Measurements from ENCODE around the gene VWA1.
"Not testable (repeated sequence)": the region's sequence is repeated elsewhere in the genome, so short reads cannot be mapped to it uniquely, and the experiment has no call there.

Gene VWA1

DNA sequence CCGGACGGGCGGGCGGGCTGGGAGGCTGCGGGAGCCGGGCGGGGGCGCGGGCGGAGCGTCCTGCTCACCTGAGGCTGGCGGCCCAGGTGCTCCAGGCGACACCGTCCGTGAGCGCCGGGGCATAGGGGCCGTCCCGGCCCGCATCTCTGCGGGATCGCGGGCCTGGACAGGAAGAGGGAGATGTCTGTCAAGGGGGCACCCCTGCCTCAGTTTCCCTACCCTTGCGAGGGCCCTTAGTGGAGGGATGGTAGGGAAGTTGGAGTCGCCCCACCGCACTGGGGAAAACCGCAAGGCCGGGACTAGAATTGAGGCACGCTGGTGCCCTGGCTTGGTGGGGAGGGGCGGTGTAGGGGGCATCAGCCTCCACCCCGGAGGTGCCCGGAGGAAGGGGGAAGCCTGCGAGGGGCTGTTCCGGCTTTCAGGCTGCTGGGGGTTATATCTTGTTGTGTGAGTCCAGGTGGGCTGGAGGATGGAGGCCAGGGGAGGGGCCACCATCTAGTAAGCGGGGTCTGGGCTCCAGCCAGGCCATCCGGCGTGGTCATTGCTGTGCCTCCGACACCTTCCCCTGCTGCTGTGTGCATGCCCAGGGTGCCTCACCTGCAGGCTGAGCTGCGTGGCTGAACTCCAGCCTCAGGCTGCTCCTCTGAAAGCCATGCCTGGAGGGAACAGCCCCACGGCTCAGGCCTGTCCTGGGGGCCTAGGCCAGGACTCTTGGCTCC, 580 bp downstream of the VWA1 start:
- Mint-ChIP-seq H3K4me1 (peaks cover 28% of the 10 kb centered on the region), H3K36me3 (no peaks in the 10 kb centered on the region), H3K27me3 (peaks cover 76% of the 10 kb centered on the region), H3K9me3 (no peaks in the 10 kb centered on the region), H3K4me3 (peak overlapping the region; percentile 15), H3K27ac (no peak overlapping the region)
- ATAC-seq: no peak

DNA sequence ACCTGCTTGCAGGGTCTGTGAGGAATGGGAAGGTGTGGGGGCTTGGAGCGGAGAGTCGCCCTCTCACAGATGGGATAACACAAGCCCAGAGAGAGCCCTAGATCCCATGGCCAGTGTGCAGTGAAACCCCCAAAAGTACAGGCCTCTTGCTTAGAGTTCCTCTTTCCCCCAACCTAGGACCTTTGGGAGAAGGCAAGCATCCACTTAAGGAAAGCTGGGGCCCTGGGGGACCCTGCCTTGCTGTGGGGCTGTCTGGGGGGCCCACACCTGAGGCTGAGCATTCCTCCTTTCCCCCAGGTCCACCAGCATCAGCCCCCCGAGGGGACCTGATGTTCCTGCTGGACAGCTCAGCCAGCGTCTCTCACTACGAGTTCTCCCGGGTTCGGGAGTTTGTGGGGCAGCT, 1.1 kb downstream of the VWA1 start:
- no peaks in the 10 kb centered on the region for H3K36me3 Mint-ChIP-seq
- peaks cover 29% of the 10 kb centered on the region for H3K4me1 Mint-ChIP-seq
- H3K4me3 Mint-ChIP-seq: no peak overlapping the region
- H3K27ac Mint-ChIP-seq: no peak overlapping the region
- peaks cover 74% of the 10 kb centered on the region for H3K27me3 Mint-ChIP-seq
- no peaks in the 10 kb centered on the region for H3K9me3 Mint-ChIP-seq
- no peak for ATAC-seq

DNA sequence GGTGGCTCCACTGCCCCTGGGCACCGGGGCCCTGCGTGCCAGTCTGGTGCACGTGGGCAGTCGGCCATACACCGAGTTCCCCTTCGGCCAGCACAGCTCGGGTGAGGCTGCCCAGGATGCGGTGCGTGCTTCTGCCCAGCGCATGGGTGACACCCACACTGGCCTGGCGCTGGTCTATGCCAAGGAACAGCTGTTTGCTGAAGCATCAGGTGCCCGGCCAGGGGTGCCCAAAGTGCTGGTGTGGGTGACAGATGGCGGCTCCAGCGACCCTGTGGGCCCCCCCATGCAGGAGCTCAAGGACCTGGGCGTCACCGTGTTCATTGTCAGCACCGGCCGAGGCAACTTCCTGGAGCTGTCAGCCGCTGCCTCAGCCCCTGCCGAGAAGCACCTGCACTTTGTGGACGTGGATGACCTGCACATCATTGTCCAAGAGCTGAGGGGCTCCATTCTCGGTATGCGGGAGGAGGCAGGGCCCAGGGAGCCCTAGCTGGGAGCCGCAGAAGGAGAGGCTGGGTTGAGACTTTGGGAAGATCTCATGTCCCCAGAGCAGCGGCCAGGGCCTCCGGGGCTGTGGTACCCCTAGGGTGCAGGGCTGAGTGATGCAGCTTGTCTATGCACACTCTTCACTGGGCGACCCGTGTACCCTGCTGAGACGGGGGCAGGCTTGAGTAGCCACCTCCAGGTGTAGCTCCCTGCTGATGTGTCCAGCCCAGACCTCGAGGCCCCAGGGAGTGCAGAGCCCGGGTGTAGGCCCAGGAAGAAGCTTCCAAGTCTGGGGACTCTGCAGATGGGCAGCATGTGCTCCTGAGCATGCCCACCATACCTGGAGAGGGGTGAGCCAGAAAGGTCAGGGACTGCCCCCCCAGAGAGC, 1.8 kb downstream of the VWA1 start:
- no peaks in the 10 kb centered on the region for H3K9me3 Mint-ChIP-seq
- H3K27me3 Mint-ChIP-seq: peaks cover 74% of the 10 kb centered on the region
- no peaks in the 10 kb centered on the region for H3K36me3 Mint-ChIP-seq
- H3K27ac Mint-ChIP-seq: no peak overlapping the region
- H3K4me1 Mint-ChIP-seq: peaks cover 29% of the 10 kb centered on the region
- H3K4me3 Mint-ChIP-seq: no peak overlapping the region
- ATAC-seq: no peak

- Mint-ChIP-seq H3K9me3 (no peaks in the 10 kb centered on the region), H3K4me1 (peaks cover 29% of the 10 kb centered on the region), H3K36me3 (no peaks in the 10 kb centered on the region), H3K27ac (no peak overlapping the region), H3K27me3 (peaks cover 74% of the 10 kb centered on the region), H3K4me3 (no peak overlapping the region)
- no peak for ATAC-seq
These were observed 2.5 kb downstream of the VWA1 start for GRCh38 chr1:1437904-1438376.

- Mint-ChIP-seq H3K4me3 (no peak overlapping the region), H3K4me1 (peaks cover 29% of the 10 kb centered on the region), H3K27me3 (peaks cover 74% of the 10 kb centered on the region), H3K9me3 (no peaks in the 10 kb centered on the region), H3K36me3 (no peaks in the 10 kb centered on the region), H3K27ac (no peak overlapping the region)
- ATAC-seq: no peak
These were observed 3.3 kb downstream of the VWA1 start for GRCh38 chr1:1438531-1439381.

GRCh38 chr1:1439546-1440261, 4.2 kb downstream of the VWA1 start:
- Mint-ChIP-seq H3K4me1 (peaks cover 20% of the 10 kb centered on the region), H3K36me3 (no peaks in the 10 kb centered on the region), H3K4me3 (no peak overlapping the region), H3K27ac (no peak overlapping the region), H3K27me3 (peaks cover 70% of the 10 kb centered on the region), H3K9me3 (no peaks in the 10 kb centered on the region)
- peak; percentile 46 for ATAC-seq

GRCh38 chr1:1440262-1441001, 4.9 kb downstream of the VWA1 start:
- Mint-ChIP-seq H3K36me3 (no peaks in the 10 kb centered on the region), H3K4me1 (peaks cover 14% of the 10 kb centered on the region), H3K27me3 (peaks cover 63% of the 10 kb centered on the region), H3K27ac (no peak overlapping the region), H3K4me3 (no peak overlapping the region), H3K9me3 (no peaks in the 10 kb centered on the region)
- no peak for ATAC-seq

DNA sequence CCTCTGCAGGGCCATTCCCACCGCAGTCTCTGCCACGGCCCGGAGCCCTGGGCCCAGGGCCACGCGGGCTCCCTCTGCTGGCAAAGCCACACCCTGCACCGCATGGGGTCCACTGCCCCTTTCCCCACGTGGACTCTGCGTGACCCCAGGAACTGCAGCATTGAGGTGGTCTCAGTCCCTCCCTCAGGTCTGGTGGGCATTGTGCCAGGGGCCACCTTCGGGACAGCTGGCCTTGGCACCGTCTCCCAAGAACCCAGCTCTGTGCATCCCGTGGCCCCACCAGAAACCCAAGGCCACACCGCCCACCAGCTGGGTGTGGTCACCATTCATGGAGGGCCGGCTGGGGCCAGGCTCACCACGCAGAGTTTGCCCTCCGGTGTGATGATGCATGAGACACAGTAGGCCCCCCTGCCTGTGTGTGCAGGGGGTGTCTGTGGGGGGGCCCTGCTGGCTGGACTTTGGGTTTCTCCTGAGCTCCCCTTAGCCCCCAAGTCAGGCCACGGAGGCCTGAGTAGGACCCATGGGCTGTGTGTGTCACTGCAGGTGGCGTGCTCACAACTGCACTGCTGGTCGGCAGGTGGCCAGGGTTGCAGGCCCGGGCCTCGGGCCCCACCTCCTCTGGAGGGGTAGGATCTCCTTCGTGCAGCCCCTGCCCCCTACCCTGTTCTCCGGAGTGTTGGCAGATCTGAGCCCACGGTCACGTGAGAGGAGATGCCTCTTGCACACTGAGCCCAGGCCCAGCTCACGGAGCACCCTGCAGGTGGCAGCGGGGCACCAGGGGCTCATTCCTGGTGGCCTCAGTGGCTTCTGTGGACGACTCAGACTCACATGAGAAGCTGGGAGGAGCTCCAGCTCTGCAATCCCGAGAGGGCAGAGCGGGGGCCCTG, 5.8 kb downstream of the VWA1 start:
- peak; percentile 63 for ATAC-seq

DNA sequence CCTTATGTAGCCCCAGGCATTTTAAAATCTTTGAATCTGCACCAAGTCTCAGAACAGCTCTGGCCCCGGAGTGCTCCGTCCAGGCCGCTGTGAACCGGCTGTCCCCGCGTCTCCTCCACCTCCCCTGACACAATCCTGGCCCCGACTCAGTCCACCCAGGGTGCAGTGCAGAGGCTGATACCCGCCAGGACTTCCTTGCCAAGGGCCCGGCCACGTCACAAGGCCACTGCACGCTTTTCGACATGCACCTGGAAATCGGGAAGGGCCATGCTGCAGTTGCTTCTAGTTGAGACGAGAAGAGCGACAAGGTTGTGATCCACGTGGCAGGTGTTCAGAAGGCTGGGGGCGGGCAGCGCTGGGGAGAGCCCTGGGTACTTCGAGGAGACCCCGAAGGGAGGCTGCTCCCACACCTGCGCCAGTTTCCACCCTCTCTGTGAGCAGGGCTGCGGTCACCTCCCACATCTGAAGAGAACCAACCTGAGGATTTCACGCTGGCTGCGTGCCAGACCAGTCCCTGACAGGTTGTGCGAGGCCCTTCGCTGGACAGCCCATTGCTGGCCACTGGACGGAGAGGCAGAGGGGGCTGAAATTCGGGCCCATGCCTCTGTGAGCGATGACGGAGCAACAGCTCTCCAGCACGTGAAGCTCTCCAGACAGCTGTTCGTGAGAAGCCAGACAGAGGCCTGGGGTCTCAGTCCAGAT, 6.7 kb downstream of the VWA1 start:
- Mint-ChIP-seq H3K9me3 (no peaks in the 10 kb centered on the region), H3K27me3 (peaks cover 53% of the 10 kb centered on the region), H3K4me1 (peaks cover 9% of the 10 kb centered on the region), H3K27ac (no peak overlapping the region), H3K36me3 (no peaks in the 10 kb centered on the region), H3K4me3 (no peak overlapping the region)
- ATAC-seq: no peak

More for the DNA sequence above, 5.8 kb downstream of the VWA1 start:
- no peaks in the 10 kb centered on the region for H3K9me3 Mint-ChIP-seq
- H3K27ac Mint-ChIP-seq: no peak overlapping the region
- no peak overlapping the region for H3K4me3 Mint-ChIP-seq
- H3K4me1 Mint-ChIP-seq: peaks cover 11% of the 10 kb centered on the region
- peaks cover 60% of the 10 kb centered on the region for H3K27me3 Mint-ChIP-seq
- H3K36me3 Mint-ChIP-seq: no peaks in the 10 kb centered on the region

DNA sequence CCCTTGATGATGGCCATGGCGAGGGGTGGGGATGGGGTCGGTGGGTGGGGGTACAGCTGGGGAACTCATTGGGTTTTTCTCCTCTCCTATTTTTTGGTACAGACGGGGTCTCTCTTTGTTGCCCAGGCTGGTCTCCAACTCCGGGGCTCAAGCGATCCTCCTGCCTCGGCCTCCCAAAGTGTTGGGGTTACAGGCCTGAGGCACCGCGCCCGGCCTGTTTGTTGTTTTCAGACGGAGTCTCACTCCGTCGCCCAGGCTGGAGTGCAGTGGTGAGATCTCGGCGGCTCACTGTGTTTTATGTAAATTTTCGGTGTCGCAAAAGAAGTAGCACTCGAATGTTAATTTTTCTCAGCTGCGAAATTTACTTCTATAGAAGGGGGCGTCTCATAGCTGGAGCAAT, 11.1 kb downstream of the VWA1 start:
- not testable (repeated sequence) for H3K36me3 Mint-ChIP-seq, H3K4me3 Mint-ChIP-seq, H3K4me1 Mint-ChIP-seq, ATAC-seq, H3K9me3 Mint-ChIP-seq, H3K27ac Mint-ChIP-seq
- H3K27me3 Mint-ChIP-seq: peaks cover 36% of the 10 kb centered on the region

DNA sequence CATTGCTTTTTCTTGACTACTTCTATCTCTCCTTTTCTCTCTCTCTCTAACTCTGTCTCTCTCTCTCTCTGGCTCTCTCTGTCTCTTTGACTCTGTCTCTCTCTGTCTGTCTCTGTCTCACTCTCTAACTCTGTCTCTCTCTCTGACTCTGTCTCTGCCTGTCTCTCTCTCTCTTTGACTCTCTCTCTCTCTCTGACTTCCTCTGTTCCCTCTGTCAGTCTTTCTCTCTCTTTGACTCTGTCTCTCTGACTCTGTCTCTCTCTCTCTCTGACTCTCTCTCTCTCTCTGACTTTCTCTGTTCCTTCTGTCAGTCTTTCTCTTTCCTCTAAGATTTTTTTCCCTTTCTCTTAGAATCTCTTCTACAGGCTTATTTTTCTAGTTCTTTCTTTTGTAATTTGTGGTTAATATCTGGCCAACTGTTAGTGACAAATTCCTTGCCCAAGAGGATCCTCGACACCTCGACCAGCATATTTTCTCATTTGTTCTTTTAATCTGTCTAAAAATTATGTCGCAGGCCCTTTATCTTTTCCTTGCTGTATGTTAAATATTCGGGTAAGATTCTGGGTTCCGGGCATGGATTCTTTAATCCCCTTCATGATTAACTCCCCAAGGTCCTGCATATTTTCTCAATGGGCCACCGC, 13.7 kb downstream of the VWA1 start, which contains the start of gene ATAD3C:
ATAD3C (plus strand) TSS at position 591 of the 641 bp plus-strand sequence. CDS start 995 bp downstream, outside the sequence.
- Mint-ChIP-seq H3K9me3 (no peaks in the 10 kb centered on the region), H3K27ac (no peak within 1 kb of the TSS), H3K4me1 (no peaks in the 10 kb centered on the region), H3K36me3 (no peaks in the 10 kb centered on the region), H3K27me3 (peaks cover 10% of the 10 kb centered on the region), H3K4me3 (no peak within 1 kb of the TSS)
- ATAC-seq: no peak

GRCh38 chr1:1450616-1451015, 15.1 kb downstream of the VWA1 start:
- not testable (repeated sequence) for H3K4me3 Mint-ChIP-seq, H3K36me3 Mint-ChIP-seq, H3K27me3 Mint-ChIP-seq, H3K9me3 Mint-ChIP-seq, ATAC-seq, H3K4me1 Mint-ChIP-seq, H3K27ac Mint-ChIP-seq
